Measurements from ENCODE around the gene DBNDD1. TPM values are rescaled to one million over a fixed set of nuclear protein-coding genes. Genes with fewer than 3 reads are reported as not detected.

The DBNDD1 gene
- total RNA-seq, 1 experiment from 2014 or later: 60.2 TPM

DNA sequence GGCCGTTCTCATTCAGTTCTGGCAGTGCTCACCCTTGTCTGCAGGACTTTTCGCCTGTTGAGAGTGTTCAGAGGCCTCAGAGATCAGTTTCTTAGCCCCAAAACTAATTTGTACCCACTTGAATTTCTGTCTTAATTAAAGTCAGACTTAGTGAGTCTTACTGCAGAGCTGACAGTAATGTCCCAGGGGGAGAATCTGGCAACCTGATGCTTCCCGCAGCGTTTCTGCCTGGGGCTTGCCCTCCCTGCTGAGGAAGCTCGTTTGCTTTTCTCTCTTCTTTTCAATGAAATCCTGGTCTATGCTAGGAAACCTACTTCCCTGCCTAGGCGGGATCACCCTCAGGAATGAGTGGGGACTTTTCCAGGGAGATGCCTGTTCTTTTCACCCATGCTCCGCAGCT lies 25.3 kb downstream of the DBNDD1 start:
- peaks cover 0 to 36% of the 10 kb centered on the region in 2 experiments; a peak in 1 of 4 replicates for H3K9me3 ChIP-seq (ENCODE audit: control insufficient read depth in 1 of 2, insufficient read depth in 1 of 2, low read depth in 1 of 2, low read length in 2 of 2)
- ChIA-PET CTCF (no interaction called here), POLR2A (no interaction called here), RAD21 (ENCODE audit: low non-redundant PET in 1 of 2, low total read pairs in 2 of 2, uncharacterized antibody in 2 of 2, unreplicated experiment in 2 of 2) (no interaction called here)
- TF ChIP-seq CEBPB (IDR thresholded peaks at IDR 0.05; ENCODE audit: low read depth) (no peak), ZNF274 (IDR thresholded peaks at IDR 0.05; ENCODE audit: low read depth, low read length) (no peak), EZH2phosphoT487 (IDR thresholded peaks at IDR 0.05; ENCODE audit: borderline replicate concordance) (no peak)
- TF ChIP-seq, protein P1, sequence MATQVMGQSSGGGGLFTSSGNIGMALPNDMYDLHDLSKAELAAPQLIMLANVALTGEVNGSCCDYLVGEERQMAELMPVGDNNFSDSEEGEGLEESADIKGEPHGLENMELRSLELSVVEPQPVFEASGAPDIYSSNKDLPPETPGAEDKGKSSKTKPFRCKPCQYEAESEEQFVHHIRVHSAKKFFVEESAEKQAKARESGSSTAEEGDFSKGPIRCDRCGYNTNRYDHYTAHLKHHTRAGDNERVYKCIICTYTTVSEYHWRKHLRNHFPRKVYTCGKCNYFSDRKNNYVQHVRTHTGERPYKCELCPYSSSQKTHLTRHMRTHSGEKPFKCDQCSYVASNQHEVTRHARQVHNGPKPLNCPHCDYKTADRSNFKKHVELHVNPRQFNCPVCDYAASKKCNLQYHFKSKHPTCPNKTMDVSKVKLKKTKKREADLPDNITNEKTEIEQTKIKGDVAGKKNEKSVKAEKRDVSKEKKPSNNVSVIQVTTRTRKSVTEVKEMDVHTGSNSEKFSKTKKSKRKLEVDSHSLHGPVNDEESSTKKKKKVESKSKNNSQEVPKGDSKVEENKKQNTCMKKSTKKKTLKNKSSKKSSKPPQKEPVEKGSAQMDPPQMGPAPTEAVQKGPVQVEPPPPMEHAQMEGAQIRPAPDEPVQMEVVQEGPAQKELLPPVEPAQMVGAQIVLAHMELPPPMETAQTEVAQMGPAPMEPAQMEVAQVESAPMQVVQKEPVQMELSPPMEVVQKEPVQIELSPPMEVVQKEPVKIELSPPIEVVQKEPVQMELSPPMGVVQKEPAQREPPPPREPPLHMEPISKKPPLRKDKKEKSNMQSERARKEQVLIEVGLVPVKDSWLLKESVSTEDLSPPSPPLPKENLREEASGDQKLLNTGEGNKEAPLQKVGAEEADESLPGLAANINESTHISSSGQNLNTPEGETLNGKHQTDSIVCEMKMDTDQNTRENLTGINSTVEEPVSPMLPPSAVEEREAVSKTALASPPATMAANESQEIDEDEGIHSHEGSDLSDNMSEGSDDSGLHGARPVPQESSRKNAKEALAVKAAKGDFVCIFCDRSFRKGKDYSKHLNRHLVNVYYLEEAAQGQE (IDR thresholded peaks at IDR 0.05; ENCODE audit: low read depth): no peak
- peak overlapping the region; percentile 53; the same call in 1 of the 2 replicates for H3K9ac ChIP-seq (ENCODE audit: low read length)
- H3K4me2 ChIP-seq (ENCODE audit: low read length): no peak overlapping the region
- ATAC-seq (no peak), DNase-seq (ENCODE audit: low read depth, low spot score) (no peak)
- H3K36me3 ChIP-seq (ENCODE audit: control insufficient read depth in 1 of 2, insufficient read depth in 2 of 2, low read length in 2 of 2): peaks cover 19 to 62% of the 10 kb centered on the region in 2 experiments
- no peak overlapping the region for H2AFZ ChIP-seq (ENCODE audit: low read depth, low read length, poor library complexity, severe bottlenecking)
- H3K79me2 ChIP-seq (ENCODE audit: insufficient read depth, low read length): peaks cover 27% of the 10 kb centered on the region
- H3K4me1 ChIP-seq (ENCODE audit: control insufficient read depth in 1 of 2, insufficient read depth in 2 of 2, low read length in 2 of 2): peaks cover 0 to 11% of the 10 kb centered on the region in 2 experiments; a peak in 3 of 4 replicates
- H3K27me3 ChIP-seq (ENCODE audit: insufficient read depth, low read length): no peaks in the 10 kb centered on the region
- no peaks in the 10 kb centered on the region for H3K9me2 ChIP-seq (ENCODE audit: insufficient read depth)
- no peak overlapping the region for H3K4me3 ChIP-seq (replicated peaks in 1 of 2; ENCODE audit: low read depth in 1 of 2, low read length in 2 of 2)
- peak overlapping the region; percentile 96 for H3K27ac ChIP-seq (ENCODE audit: low read depth, low read length)
- intact Hi-C loops (cut with micrococcal nuclease): no loop called here
- H4K20me1 ChIP-seq (ENCODE audit: insufficient read depth): peaks cover 9% of the 10 kb centered on the region; the same call in 1 of the 2 replicates
- BruUV-seq (replicated peaks): no TSS peak

GRCh38 chr16:89993377-89993776 lies 25.9 kb downstream of the DBNDD1 start:
- ChIA-PET CTCF (no interaction called here), RAD21 (ENCODE audit: low non-redundant PET in 1 of 2, low total read pairs in 2 of 2, uncharacterized antibody in 2 of 2, unreplicated experiment in 2 of 2) (no interaction called here), POLR2A (no interaction called here)
- Histone ChIP-seq H3K4me3 (replicated peaks in 1 of 2; ENCODE audit: low read depth in 1 of 2, low read length in 2 of 2) (no peak overlapping the region), H3K27ac (ENCODE audit: low read depth, low read length) (peak overlapping the region; percentile 96), H3K36me3 (ENCODE audit: control insufficient read depth in 1 of 2, insufficient read depth in 2 of 2, low read length in 2 of 2) (peaks cover 25 to 68% of the 10 kb centered on the region in 2 experiments), H3K9ac (ENCODE audit: low read length) (no peak overlapping the region), H3K79me2 (ENCODE audit: insufficient read depth, low read length) (peaks cover 27% of the 10 kb centered on the region), H3K9me3 (ENCODE audit: control insufficient read depth in 1 of 2, insufficient read depth in 1 of 2, low read depth in 1 of 2, low read length in 2 of 2) (peaks cover 0 to 36% of the 10 kb centered on the region in 2 experiments; a peak in 1 of 4 replicates), H4K20me1 (ENCODE audit: insufficient read depth) (peaks cover 9% of the 10 kb centered on the region; the same call in 1 of the 2 replicates), H3K4me2 (ENCODE audit: low read length) (no peak overlapping the region), H3K9me2 (ENCODE audit: insufficient read depth) (no peaks in the 10 kb centered on the region), H3K4me1 (ENCODE audit: control insufficient read depth in 1 of 2, insufficient read depth in 2 of 2, low read length in 2 of 2) (peaks cover 0 to 11% of the 10 kb centered on the region in 2 experiments; a peak in 3 of 4 replicates), H3K27me3 (ENCODE audit: insufficient read depth, low read length) (no peaks in the 10 kb centered on the region), H2AFZ (ENCODE audit: low read depth, low read length, poor library complexity, severe bottlenecking) (no peak overlapping the region)
- ATAC-seq (no peak), DNase-seq (ENCODE audit: low read depth, low spot score) (no peak)
- no TSS peak for BruUV-seq (replicated peaks)
- intact Hi-C loops (cut with micrococcal nuclease): no loop called here
- TF ChIP-seq CEBPB (IDR thresholded peaks at IDR 0.05; ENCODE audit: low read depth): no peak
- TF ChIP-seq SP1 (IDR thresholded peaks at IDR 0.05; ENCODE audit: low read depth): no peak
- TF ChIP-seq, protein P1 (IDR thresholded peaks at IDR 0.05; ENCODE audit: low read depth): no peak
- no peak for TF ChIP-seq EZH2 (IDR thresholded peaks at IDR 0.05)
- no peak for TF ChIP-seq CBX3 (IDR thresholded peaks at IDR 0.05; ENCODE audit: low read depth)
- TF ChIP-seq ZNF274 (IDR thresholded peaks at IDR 0.05; ENCODE audit: low read depth, low read length): no peak
- no peak for TF ChIP-seq ZFX (IDR thresholded peaks at IDR 0.05)
- no peak for TF ChIP-seq POLR2AphosphoS5 (IDR thresholded peaks at IDR 0.05; ENCODE audit: low read depth, low read length)
- no peak for TF ChIP-seq EGR1 (IDR thresholded peaks at IDR 0.05; ENCODE audit: low read depth)
- TF ChIP-seq, protein P2, sequence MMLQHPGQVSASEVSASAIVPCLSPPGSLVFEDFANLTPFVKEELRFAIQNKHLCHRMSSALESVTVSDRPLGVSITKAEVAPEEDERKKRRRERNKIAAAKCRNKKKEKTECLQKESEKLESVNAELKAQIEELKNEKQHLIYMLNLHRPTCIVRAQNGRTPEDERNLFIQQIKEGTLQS (IDR thresholded peaks at IDR 0.05): no peak
- no peak for TF ChIP-seq RAD21 (IDR thresholded peaks at IDR 0.05; ENCODE audit: low read depth)
- no peak for TF ChIP-seq ELF1 (IDR thresholded peaks at IDR 0.05; ENCODE audit: borderline replicate concordance, low read depth)
- TF ChIP-seq SIN3A (IDR thresholded peaks at IDR 0.05; ENCODE audit: low read depth): no peak
- TF ChIP-seq JUND (IDR thresholded peaks at IDR 0.05): no peak
